Measurements from ENCODE around the gene OR6S1. TPM values are rescaled to one million over a fixed set of nuclear protein-coding genes. Genes with fewer than 3 reads are reported as not detected.
"Not testable (repeated sequence)": the region's sequence is repeated elsewhere in the genome, so short reads cannot be mapped to it uniquely, and the experiment has no call there.

The OR6S1 gene
- total RNA-seq, 1 donor from 2014 or later, result not detected

DNA sequence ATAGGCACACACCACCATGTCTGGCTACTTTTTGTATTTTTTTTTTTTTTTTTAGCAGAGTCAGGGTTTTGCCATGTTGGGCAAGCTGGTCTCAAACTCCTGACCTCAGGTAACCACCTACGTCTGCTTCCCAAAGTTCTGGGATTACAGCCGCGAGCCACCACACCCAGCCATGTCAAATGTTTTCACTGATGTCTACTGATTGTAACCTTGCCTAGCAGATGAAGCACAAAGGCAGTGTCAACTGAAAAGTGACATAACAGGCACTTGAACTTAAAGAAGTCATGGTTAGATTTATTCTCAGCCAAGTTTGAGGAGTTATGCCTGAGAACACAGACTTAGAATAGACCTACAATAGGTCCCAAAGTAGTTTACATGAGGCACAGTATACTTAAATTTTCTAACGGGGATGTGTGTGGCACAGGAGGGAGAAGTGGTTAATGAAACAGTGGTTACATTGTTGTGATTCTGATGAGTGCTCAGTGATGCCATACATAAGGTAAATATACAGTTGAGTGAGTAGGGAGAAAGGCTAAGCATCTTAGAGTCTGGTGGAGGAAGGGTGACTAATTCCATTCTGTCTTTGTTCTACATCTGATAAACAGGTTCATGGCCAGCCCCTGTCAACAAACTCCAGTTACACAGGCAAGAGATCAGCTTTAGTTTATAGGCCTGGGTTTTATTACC lies 30.2 kb upstream of the OR6S1 start:
- intact Hi-C loops (cut with micrococcal nuclease), result loop anchor here (1.0 kb wide), 1 partner anchor 10 kb away; no protein-coding TSS in a partner anchor

DNA sequence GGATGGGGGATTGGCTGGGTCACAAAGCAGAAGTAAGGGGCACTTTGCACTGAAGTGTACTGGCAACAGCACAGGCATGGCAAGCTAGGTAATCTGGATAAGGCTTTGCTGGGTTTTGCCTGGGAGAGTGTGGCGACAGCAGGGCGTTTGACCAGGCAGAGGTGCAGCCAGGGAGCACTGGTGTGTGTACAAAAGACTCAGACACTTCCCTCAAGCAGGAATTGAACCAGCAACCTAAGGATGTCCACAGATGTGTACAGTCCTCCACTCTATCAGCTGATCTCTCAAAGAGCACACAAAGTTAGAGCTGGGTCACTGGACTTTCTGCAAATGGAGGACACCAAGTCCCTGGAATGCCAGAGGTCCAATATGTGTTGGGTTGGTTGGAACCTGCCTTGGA lies 27.5 kb upstream of the OR6S1 start:
- intact Hi-C loops (cut with micrococcal nuclease), result loop anchor here (1.0 kb wide), 1 partner anchor 12 kb away; no protein-coding TSS in a partner anchor

DNA sequence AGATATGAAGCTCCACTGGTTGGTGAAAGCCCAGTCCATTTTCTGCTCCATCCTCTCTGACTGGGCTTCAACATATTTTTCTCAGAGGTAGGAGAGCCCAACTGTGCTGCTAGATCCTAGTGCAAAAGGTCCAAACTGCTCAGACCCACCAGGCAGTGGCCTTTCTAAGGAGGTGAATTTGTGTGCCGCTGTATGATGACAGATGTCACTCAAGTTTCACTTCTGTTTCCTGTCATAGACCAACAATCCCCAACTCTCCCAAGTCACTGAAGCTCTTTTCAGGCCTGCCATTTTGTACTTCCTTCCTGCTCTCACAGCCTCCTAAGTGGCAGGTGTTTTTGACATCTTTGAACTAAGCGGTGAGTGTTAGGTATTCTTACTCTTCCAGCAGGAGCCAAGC lies 26.5 kb upstream of the OR6S1 start:
- intact Hi-C loops (cut with micrococcal nuclease), result loop anchor here (1.0 kb wide), 1 partner anchor 13 kb away; no protein-coding TSS in a partner anchor

DNA sequence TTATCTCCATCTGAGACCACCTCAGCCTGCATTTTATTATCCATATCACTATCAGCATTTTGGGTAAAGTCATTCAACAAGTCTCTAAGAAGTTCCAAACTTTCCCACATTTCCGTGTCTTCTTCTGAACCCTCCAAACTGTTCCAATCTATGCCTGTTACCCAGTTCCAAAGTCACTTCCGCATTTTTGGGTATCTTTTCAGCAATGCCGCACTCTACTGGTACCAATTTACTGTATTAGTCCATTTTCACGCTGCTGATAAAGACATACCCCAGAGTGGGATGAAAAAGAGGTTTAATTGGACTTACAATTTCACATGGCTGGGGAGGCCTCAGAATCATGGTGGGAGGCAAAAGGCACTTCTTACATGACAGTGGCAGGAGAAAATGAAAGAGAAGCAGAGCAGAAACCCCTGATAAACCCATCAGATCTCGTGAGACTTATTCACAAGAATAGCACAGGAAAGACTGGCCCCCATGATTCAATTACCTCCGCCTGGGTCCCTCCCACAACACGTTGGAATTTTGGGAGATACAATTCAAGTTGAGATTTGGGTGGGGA lies 25.0 kb upstream of the OR6S1 start:
- intact Hi-C loops (cut with micrococcal nuclease), result not testable (repeated sequence)

DNA sequence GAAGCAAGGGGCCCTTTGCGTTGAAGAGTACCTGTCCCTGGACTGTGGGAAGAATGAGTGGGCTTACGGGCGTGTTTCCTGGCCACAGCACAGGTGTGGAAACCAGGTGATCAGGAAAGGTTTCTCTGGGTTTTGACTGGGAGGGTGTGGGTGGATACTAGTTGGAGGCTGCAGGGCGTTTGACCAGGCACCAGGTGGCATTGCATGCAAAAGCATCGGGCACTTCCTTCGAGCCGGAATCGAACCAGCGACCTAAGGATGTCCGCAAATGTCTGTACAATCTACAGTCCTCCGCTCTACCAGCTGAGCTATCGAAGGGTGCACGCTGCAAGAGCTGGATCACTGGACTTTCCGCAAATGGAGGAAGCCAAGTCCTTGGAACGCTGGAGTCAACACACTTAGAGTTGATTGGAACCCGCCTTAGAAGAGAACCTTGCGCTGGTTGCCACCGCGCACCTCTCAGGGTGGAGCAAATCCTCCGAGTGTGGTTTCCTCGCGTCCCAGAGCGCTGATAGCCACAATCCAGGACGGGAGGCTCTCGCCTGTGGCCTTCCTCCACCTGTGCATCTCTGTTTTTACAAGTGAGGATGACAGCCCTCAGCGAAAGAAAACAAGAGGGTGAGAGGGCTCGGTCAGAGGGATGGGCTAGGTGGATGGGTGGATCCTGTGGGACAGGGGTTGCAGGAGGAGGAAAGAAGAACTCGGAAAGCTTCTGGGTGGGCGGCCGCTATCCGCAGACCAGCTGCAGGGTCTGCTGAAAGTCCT lies 21.7 kb upstream of the OR6S1 start:
- intact Hi-C loops (cut with micrococcal nuclease), result loop anchor here (1.0 kb wide), 2 partner anchors 18 to 28 kb away; no protein-coding TSS in a partner anchor

DNA sequence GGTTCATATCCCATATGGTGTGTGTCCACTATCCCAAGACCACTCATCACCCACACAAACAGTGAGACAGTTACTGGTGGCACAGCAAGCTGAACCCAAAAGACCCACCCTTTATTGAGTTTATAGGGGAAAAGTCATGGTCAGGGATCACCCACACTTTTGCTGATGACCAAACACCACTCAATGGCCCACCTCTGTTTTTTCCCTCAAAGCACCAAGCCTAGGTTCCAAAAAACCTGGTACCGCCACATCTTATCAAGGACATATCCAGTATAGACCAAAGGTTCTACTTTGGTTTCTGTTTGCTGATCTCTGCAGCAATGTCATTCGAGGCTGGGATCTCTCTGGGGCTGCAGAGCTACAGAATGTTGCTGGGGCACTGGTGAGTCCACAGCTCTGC lies 19.7 kb upstream of the OR6S1 start:
- intact Hi-C loops (cut with micrococcal nuclease), result no loop called here

DNA sequence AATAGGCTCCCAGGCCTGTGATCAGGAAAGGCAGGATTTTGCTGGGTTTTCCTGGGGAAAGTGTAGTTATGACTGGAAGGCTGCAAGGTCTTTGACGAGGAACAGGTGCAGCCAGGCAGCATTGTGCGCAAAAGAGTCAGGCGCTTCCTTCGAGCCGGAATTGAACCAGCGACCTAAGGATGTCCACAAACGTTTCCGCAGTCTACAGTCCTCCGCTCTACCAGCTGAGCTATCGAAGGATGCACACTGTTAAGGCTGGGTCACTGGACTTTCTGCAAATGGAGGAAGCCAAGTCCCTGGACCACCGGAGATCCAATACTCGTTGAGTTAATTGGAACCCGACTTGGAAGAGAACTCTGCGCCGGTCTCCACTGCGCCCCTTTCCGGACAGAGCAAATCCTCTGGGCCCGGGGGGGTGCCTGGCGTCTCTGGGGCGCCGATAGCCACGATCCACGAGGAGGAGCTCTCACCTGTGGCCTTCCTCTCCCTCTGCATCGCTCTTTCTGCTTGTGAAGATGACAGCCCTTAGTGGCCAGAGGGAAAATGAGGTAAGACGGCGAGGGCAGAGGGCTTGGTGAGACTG lies 18.4 kb upstream of the OR6S1 start:
- intact Hi-C loops (cut with micrococcal nuclease), result no loop called here

DNA sequence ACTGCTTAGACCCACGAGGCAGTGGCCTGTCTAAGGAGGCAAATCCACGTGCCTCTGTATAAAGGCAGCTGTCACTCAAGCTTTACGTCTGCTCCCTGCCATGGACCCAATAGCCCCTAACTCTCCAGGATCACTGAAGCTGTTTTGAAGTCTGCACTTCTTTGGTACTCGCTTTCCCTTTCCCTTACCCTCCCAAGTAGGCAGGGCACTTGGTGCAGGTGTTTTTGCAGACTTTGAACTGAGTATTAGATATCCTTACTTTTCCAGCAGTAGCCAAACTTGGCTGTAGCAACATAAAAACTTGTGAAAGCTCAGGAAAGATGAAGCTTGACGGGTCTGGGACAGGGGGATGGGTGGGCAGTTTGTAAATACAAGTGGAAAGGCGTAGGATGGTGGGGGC lies 17.8 kb upstream of the OR6S1 start:
- intact Hi-C loops (cut with micrococcal nuclease), result no loop called here

DNA sequence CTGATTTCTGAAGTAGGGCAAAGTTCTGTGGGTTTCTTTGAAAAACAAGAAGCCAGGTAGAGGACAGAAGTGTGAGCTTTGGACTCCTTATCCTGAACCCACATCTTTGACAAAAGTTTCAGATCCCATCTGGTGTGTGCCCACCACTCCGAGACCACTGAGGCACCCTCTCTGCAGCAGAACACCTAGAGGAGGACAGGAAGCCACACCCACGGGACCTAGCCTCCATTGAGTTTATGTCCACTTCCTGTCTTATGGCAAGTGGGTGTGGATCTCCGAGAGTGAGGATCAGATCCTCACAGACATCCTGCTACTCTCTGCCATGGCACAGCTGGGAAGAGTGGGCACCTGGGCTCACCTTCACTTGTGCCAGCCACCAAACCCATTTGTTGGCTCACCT lies 16.8 kb upstream of the OR6S1 start:
- intact Hi-C loops (cut with micrococcal nuclease), result no loop called here

DNA sequence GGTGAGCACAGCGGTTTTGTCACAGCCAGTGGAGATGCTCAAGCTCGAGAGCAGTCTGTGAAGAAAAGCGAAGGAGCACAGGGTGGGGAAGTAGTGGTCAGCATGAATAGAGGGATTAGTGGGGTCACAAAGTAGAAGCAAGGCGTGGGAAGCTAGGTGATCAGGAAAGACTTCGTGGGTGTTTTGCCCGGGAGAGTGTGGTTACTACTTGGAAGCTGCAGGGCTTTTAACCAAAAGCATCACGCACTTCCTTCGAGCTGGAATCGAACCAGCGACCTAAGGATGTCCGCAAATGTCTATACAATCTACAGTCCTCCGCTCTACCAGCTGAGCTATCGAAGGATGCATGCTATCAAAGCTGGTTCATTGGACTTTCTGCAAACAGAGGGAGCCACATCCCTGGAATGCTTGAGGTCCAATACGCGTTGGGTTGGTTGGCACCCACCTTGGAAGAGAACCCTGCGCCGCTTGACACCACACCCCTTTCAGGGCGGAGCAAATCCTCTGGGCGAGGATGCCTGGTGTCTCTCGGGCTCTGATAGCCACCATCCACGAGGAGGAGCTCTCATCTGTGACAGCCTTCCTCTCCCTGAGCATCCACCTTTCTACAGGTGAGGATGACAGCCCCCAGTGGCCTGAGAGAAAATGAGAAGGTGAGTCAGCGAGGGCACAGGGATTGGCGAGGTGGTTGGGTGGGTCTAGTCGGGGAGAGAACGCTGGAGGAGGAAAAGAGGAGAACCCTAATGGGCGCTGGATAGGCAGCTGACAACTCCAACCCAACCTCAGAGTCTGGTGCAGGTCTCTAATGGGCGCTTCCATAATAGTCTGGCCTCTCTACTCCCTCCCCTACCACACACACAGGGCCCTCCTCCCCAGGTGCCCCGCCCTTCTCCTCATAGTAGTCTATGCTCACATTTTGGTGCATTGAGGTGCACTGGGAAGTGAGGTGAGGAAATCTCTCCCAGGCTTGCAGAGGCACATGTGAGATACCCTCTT lies 16.0 kb upstream of the OR6S1 start:
- intact Hi-C loops (cut with micrococcal nuclease), result no loop called here

DNA sequence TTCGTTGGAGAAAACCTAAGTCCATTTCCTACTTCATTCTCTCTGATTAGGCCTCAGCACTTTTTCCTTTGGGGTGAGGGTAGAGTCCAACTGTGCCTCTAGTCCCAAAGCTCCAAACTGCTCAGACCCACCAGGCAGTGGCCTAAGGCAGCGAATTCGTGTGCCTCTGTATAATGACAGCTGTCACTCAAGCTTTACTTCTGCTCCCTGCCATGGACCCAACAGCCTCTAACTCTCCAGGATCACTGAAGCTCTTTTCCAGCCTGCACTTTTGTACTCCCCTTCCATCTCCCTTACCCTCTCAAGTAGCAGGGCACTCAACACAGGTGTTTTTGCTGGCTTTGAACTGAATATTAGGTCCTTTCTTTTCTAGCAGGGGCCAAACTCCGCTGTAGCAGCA lies 14.8 kb upstream of the OR6S1 start:
- intact Hi-C loops (cut with micrococcal nuclease), result no loop called here

DNA sequence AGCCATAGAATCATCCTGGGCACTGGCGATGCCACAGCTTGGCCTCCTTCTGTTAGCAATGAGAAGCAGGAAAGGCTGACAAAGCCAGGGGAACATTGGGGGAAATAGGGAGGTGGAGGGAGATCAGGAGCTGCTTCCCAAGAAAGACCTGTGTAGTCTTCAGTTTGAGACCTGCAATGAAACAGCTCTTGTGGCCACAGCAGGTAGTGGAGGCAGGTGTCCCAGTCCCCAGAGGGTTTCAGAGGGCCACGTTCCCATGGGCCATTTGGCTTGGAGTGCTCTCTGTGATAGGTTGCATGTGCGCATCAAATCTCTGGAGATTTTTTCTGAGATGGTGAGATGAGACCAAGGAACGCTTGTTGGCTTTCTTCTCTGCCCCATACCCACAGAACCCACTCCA lies 14.4 kb upstream of the OR6S1 start:
- intact Hi-C loops (cut with micrococcal nuclease), result no loop called here

DNA sequence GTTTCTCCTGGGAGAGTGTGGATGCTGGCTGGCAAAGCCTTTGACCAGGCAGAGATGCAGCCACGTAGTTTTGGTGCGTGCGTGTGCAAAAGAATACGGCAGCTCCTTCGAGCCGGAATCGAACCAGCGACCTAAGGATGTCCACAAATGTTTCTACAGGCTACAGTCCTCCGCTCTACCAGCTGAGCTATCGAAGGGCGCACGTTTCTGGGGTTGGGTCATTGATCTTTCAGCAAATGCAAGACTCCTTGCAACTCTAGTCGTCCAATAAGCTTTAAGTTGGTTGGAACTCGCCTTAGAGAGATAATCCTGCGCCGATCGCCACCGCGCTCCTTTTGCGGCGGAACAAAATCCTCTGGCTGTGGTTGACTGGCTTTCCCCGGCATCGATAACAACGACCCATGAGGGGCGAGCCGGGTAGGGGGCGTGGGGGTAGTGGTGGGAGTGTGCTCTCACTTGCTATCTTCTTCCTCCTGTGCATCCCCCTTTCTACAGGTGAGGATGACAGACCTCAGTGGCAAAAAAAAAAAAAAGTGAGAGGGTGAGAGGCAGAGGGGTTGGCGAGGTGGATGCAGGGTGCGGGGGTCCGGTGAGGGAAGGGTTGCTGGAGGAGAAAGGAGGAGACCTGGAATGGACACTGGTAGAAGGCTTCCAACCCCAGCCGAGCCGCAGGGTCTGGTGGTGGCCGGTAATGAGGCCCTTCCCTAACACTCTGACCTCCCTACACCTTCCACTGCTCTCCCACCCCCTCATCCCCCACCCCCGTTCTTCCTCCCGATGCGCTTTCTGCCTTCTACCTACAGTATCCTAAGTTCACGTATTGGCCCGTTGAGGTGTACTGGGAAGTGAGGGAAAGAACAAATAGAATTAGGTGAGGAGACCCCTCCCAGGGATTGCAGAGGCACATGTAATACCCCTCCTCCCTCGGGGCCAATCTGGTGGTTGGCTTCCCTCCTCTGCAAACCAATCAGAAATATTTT lies 11.8 kb upstream of the OR6S1 start:
- intact Hi-C loops (cut with micrococcal nuclease), result loop anchor here (1.0 kb wide), 2 partner anchors 20 to 28 kb away; no protein-coding TSS in a partner anchor

DNA sequence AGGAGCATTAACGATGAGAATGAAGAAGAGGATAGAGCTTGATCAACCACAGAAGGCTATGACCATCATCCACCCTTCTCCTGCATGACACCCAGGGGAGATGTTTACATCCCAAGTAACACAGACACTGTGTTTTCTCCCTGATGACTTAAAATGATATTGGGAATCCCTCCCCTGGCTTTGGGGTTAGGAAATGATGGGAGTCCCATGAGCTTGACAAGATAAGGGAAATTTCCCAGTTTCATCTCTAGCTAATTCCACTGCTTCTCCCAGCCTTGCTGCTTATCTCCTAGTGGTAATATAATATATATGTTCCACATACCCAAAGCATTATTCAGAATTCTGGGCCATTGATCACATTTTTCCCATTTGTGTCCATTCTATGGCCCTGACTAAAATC lies 4.0 kb upstream of the OR6S1 start:
- intact Hi-C loops (cut with micrococcal nuclease), result no loop called here

DNA sequence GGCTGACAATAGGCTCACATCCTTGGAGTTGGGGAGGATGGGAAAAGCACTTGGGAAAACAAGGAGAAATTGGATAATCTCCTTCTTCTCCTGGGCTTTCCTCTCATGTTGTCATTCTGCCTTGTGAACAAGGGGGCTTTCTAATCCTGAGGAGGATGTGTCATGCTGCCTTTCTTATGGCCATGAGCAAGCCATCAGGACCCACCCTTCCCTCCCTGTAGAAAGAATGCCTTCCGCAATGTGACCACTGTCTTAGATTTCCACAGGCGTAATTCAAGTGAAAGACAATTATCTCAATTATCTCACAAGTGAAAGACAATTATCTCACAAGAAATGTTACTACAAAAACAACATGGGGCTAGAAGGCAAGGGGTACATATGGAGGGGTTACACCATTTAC lies 3.0 kb upstream of the OR6S1 start:
- intact Hi-C loops (cut with micrococcal nuclease), result no loop called here

DNA sequence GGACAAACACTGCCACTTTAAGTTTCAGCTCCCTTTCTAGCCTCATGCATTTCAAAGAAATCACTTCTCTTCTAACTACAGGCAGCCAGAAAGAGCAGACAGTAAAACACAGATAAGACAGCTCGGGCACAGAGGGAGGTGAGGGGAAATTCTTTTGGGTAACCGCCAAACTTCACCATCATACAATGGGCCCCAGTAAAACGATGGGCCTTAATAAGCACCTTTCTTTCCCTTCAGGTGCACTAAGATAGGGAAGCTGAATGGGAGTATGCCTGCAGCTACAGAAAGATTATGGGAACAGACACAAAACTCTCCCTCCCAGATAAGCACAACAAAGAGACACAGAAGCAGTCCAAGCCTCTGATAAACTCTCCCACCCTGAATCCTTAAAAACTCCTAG lies 1.3 kb upstream of the OR6S1 start:
- intact Hi-C loops (cut with micrococcal nuclease), result not testable (repeated sequence)

DNA sequence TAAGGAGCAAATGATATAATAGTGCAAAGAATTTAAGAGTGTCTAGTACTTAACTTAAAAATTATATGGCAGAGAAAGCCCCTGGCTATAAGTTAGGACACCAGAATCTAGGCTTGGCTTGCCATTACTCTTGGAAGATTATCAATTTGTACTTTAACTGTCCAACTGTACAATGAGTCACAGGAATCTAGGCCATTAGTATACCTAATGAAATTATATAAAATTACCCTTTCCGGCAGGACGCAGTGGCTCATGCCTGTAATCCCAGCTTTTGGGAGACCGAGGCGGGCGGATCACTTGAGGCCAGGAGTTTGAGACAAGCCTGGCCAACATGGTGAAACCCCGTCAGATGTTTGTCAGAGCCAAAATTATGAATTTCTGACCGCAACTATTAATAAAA lies 691 bp upstream of the OR6S1 start:
- intact Hi-C loops (cut with micrococcal nuclease), result no loop called here

DNA sequence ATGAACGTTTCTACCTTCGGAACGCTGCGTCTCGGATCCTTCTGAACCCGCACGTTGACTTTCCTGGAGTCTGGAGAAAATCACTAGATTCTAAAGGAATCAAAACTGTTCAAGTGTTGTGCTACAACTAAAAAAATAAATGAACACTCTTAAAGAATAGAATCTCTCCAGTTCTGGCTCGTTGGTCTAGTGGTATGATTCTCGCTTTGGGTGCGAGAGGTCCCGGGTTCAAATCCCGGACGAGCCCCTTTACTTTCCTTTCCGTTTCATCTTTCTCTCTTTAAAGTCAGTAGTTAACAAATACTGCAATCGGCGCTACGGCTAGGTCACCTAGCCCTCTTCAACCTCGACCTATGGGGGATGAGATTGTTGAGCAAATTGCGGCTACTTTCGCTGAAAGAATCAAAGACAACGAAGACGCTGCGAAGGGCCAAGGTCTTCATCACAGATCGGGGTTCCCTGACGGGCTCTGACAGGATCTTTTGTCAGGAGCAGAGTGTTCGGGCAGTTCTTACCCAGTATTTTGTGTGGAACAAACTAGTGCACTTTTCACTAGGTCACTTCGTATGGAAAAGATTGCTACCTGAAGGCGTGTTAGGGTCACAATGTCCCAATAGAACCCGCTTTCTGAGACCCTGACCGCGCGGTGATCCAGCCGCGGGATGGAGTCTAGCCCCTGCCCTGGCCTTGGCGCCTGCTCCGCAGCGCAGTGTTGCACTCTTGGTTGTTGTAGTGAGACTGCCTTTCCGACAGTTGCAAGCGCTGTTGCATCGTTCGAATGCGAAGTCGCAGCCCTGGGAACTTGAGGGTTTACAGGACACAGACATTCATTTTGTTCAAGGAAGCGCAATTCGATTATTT lies 8.4 kb downstream of the OR6S1 start:
- intact Hi-C loops (cut with micrococcal nuclease), result loop anchor here (1.0 to 2.0 kb wide), 4 partner anchors 8 to 58 kb away; no protein-coding TSS in a partner anchor
